GOT3 (cell line): Measurements from ENCODE around the gene PTPRG.
"Not testable (repeated sequence)": the region's sequence is repeated elsewhere in the genome, so short reads cannot be mapped to it uniquely, and the experiment has no call there.

Source experiments
- DNase-seq: peaks from one replicate; lab custom pipeline; 2025; ENCODE audit warnings: mixed read lengths; lab: John Stamatoyannopoulos, UW

Gene PTPRG

GRCh38 chr3:61724801-61725200 lies 163.4 kb downstream of the PTPRG start:
- no peak for DNase-seq

GRCh38 chr3:61725851-61726333 lies 164.5 kb downstream of the PTPRG start:
- DNase-seq = no peak

- no peak for DNase-seq
Observed at GRCh38 chr3:61727435-61727834, 166.1 kb downstream of the PTPRG start.

- DNase-seq = no peak
Observed at GRCh38 chr3:61729038-61729634, 167.8 kb downstream of the PTPRG start.

- DNase-seq = no peak
Observed at GRCh38 chr3:61730056-61730455, 168.7 kb downstream of the PTPRG start.

- DNase-seq = no peak
Observed at GRCh38 chr3:61730577-61731231, 169.3 kb downstream of the PTPRG start.

GRCh38 chr3:61733000-61733399 lies 171.6 kb downstream of the PTPRG start:
- DNase-seq = no peak

- DNase-seq = no peak
Observed at GRCh38 chr3:61733876-61734275, 172.5 kb downstream of the PTPRG start.

GRCh38 chr3:61734749-61735686 lies 173.6 kb downstream of the PTPRG start:
- no peak for DNase-seq

- DNase-seq = no peak
Observed at GRCh38 chr3:61736506-61736905, 175.1 kb downstream of the PTPRG start.

- DNase-seq = no peak
Observed at GRCh38 chr3:61739640-61740039, 178.3 kb downstream of the PTPRG start.

GRCh38 chr3:61740494-61740893 lies 179.1 kb downstream of the PTPRG start:
- DNase-seq = no peak

GRCh38 chr3:61741551-61741950 lies 180.2 kb downstream of the PTPRG start:
- DNase-seq = no peak

- DNase-seq = no peak
Observed at GRCh38 chr3:61742006-61742405, 180.6 kb downstream of the PTPRG start.

GRCh38 chr3:61743067-61743466 lies 181.7 kb downstream of the PTPRG start:
- DNase-seq = no peak

GRCh38 chr3:61743686-61744242 lies 182.4 kb downstream of the PTPRG start:
- DNase-seq = no peak

GRCh38 chr3:61748288-61748687 lies 186.9 kb downstream of the PTPRG start:
- DNase-seq = no peak

- DNase-seq = no peak
Observed at GRCh38 chr3:61750766-61751165, 189.4 kb downstream of the PTPRG start.

- DNase-seq = no peak
Observed at GRCh38 chr3:61758839-61759238, 197.5 kb downstream of the PTPRG start.

GRCh38 chr3:61760783-61761182 lies 199.4 kb downstream of the PTPRG start:
- DNase-seq = not testable (repeated sequence)

GRCh38 chr3:61761694-61762430 lies 200.5 kb downstream of the PTPRG start:
- no peak for DNase-seq
